Thyroid gland (tissue), 4 donors: Measurements from ENCODE around the gene LRCH3.

ENCODE experiments used
- POLR2A ChIP-seq, 2 donors: fragments of 450-650 bp; IDR thresholded peaks; one replicate each; pipeline ENCODE4 v1.6.1; 2017; ENCODE audit warnings: antibody characterized with exemption in 2 of 2, mild to moderate bottlenecking in 2 of 2, moderate library complexity in 1 of 2
- TF ChIP-seq, protein P1 (sequence below), 6 experiments: fragments of 200-600 bp in 3 of 6; fragments of 450-650 bp in 3 of 6; sonication (generic) in 3 of 6; IDR thresholded peaks; one replicate each; pipeline ENCODE4 v1.5.1; 2016 to 2019; ENCODE audit warnings: antibody characterized with exemption in 6 of 6, mild to moderate bottlenecking in 2 of 6, inconsistent platforms in 1 of 6, moderate library complexity in 1 of 6

DNA sequence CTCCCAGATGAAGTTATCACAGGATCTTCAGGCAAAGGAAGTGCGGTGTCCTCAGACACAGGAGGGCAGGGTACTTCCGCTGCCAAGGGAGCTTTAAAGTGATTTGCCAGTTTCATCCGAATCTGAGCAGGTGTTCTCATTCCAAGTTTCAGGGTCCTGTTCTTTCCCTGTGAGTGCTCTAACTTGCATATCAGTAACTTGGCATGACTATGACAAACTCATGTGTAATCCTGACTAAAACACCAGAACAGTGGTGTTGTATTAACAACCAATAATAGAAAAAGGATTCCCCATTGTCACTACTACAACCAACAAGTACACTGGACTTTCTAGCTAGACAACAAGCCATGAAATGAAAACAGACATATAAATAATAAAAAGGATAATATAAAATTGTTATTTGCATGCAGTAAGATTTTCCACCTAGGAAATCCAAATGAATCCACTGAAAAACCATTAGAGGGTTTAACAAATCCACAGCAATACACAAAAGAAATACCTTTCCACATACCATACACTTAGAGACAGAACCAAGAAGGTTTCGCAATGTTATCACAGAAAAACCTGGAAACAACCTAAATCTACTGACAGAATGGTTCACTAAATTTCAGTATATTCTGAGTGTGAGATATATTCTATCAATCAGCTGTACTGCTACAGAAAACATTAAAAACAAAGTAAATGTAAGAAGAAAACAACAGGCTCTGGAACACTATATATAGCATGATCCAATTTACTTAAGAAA is 118.1 kb downstream of the LRCH3 start:
- TF ChIP-seq, protein P1, sequence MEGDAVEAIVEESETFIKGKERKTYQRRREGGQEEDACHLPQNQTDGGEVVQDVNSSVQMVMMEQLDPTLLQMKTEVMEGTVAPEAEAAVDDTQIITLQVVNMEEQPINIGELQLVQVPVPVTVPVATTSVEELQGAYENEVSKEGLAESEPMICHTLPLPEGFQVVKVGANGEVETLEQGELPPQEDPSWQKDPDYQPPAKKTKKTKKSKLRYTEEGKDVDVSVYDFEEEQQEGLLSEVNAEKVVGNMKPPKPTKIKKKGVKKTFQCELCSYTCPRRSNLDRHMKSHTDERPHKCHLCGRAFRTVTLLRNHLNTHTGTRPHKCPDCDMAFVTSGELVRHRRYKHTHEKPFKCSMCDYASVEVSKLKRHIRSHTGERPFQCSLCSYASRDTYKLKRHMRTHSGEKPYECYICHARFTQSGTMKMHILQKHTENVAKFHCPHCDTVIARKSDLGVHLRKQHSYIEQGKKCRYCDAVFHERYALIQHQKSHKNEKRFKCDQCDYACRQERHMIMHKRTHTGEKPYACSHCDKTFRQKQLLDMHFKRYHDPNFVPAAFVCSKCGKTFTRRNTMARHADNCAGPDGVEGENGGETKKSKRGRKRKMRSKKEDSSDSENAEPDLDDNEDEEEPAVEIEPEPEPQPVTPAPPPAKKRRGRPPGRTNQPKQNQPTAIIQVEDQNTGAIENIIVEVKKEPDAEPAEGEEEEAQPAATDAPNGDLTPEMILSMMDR (IDR thresholded peaks at IDR 0.05): no peak
- TF ChIP-seq POLR2A (IDR thresholded peaks at IDR 0.05): no peak
